BLaER1 treated with 17β-estradiol and CSF1 and Interleukin-3, amounts not matched to agents 10 nM and 100 nM (cell line): ENCODE data around the gene AQP3.
A peak's percentile ranks its signal among the peaks of the same experiment; 100 is the strongest.

ENCODE experiments used
- H3K27ac ChIP-seq, 11 experiments: shearing (Covaris generic); formaldehyde crosslinking; 2 replicates each; pipeline ENCODE4 v1.8.1; 2022
- H3K27me3 ChIP-seq, 11 experiments: shearing (Covaris generic); formaldehyde crosslinking; 2 replicates each; pipeline ENCODE4 v1.8.1; 2022
- H3K36me3 ChIP-seq, 11 experiments: shearing (Covaris generic); formaldehyde crosslinking; 2 replicates each; pipeline ENCODE4 v1.8.1; 2022
- H3K4me1 ChIP-seq, 10 experiments: shearing (Covaris generic); formaldehyde crosslinking; 2 replicates each; pipeline ENCODE4 v1.8.1; 2022
- H3K4me2 ChIP-seq, 11 experiments: shearing (Covaris generic); formaldehyde crosslinking; 2 replicates each; pipeline ENCODE4 v1.8.1; 2022
- H3K4me3 ChIP-seq, 10 experiments: shearing (Covaris generic); formaldehyde crosslinking; 2 replicates each; pipeline ENCODE4 v1.8.1; 2022
- H3K9ac ChIP-seq, 11 experiments: shearing (Covaris generic); formaldehyde crosslinking; 2 replicates each; pipeline ENCODE4 v1.8.1; 2022
- H3K9me3 ChIP-seq, 11 experiments: shearing (Covaris generic); formaldehyde crosslinking; replicated peaks in 1 of 11; 2 replicates each; pipeline ENCODE4 v1.8.1; 2022
- H4K20me1 ChIP-seq, 11 experiments: shearing (Covaris generic); formaldehyde crosslinking; 2 replicates each; pipeline ENCODE4 v1.8.1; 2022
- Cebpa-rat ChIP-seq, 11 experiments: shearing (Covaris generic); IDR thresholded peaks; 2 replicates each; pipeline ENCODE4 v1.8.1; 2022

Gene AQP3

GRCh38 chr9:33466565-33467495 is 19.4 kb upstream of the AQP3 start:
- no peak for TF ChIP-seq Cebpa-rat (IDR thresholded peaks at IDR 0.05)
- no peak overlapping the region for H3K4me3 ChIP-seq
- no peak overlapping the region for H3K27ac ChIP-seq
- H3K27me3 ChIP-seq: no peaks in the 10 kb centered on the region
- H3K36me3 ChIP-seq: peaks cover 99 to 100% (median 100%) of the 10 kb centered on the region in 11 experiments
- no peaks in the 10 kb centered on the region for H3K9me3 ChIP-seq
- peaks cover 3 to 10% (median 5%) of the 10 kb centered on the region in 10 experiments; a peak in 19 of 20 replicates for H3K4me1 ChIP-seq
- H4K20me1 ChIP-seq: peaks cover 0 to 100% (median 91%) of the 10 kb centered on the region in 11 experiments; a peak in 17 of 22 replicates
- no peak overlapping the region for H3K4me2 ChIP-seq
- H3K9ac ChIP-seq: no peak overlapping the region

GRCh38 chr9:33465596-33466564 is 18.5 kb upstream of the AQP3 start:
- no peak for TF ChIP-seq Cebpa-rat (IDR thresholded peaks at IDR 0.05)
- peaks cover 99 to 100% (median 100%) of the 10 kb centered on the region in 11 experiments for H3K36me3 ChIP-seq
- peaks cover 0 to under 1% (median 0%) of the 10 kb centered on the region in 10 experiments; a peak in 1 of 20 replicates for H3K4me1 ChIP-seq

DNA sequence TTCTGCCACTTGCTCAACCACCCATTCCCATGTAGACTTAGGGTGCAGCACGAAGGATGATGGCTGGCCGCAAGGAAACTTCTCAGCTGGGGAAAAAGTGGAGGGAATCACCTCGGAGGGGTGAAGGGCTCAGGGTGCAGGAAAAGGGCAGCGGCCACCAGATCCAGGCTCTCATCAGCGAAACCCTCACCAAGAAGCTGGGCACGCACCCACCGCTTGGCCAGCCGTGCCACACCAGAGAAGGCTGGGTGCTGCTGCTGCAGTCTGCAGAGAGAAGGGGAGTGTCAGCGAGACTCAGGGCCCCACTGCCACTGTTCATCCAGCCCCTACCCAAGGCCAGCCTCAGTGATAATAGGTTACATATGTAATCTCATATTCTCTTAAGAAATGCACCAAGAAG is 17.7 kb upstream of the AQP3 start:
- peaks cover 0 to 100% (median 92%) of the 10 kb centered on the region in 11 experiments; a peak in 17 of 22 replicates for H4K20me1 ChIP-seq
- H3K4me2 ChIP-seq: no peak overlapping the region
- no peak overlapping the region for H3K27ac ChIP-seq
- no peak overlapping the region for H3K4me3 ChIP-seq
- no peaks in the 10 kb centered on the region for H3K27me3 ChIP-seq
- no peaks in the 10 kb centered on the region for H3K9me3 ChIP-seq
- H3K36me3 ChIP-seq: peaks cover 98 to 100% (median 100%) of the 10 kb centered on the region in 11 experiments
- TF ChIP-seq Cebpa-rat (IDR thresholded peaks at IDR 0.05): no peak
- no peaks in the 10 kb centered on the region for H3K4me1 ChIP-seq
- H3K9ac ChIP-seq: no peak overlapping the region

More at GRCh38 chr9:33465596-33466564, 18.5 kb upstream of the AQP3 start:
- no peak overlapping the region for H3K27ac ChIP-seq
- H3K9ac ChIP-seq: no peak overlapping the region; a peak in 1 of 22 replicates
- H3K4me3 ChIP-seq: no peak overlapping the region
- H3K27me3 ChIP-seq: no peaks in the 10 kb centered on the region
- H4K20me1 ChIP-seq: peaks cover 0 to 100% (median 91%) of the 10 kb centered on the region in 11 experiments; a peak in 17 of 22 replicates
- H3K9me3 ChIP-seq: no peaks in the 10 kb centered on the region
- no peak overlapping the region for H3K4me2 ChIP-seq

DNA sequence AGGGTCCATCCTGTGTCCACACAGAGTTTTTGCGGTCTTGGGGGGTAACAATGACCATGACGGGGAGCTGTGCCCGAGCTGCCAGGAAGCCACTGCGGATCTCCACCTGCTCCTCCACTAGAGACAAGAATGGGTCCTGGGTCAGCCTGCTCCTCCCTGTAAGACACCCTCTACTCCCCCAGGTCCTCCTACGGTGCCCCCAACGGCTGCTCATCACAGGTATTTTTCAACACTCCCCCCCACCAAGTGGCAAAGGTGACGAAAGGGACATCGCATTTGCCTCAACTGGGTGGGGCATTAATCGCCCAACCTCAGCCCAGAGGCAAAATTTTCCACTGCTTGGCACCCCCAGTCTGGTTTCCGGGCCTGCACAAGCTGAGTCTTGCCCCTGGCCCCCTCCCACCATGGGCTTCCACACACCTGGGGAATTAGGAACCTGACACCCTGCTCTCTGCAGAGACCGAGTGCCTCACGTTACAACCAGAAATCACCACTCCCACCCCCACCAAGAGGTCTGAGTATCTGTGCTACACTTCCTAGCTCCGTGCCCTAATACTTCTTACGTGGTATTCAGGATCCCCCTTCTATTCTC is 16.7 kb upstream of the AQP3 start:
- no peaks in the 10 kb centered on the region for H3K27me3 ChIP-seq
- peaks cover 0 to 6% (median 0%) of the 10 kb centered on the region in 10 experiments; a peak in 2 of 20 replicates for H3K4me1 ChIP-seq
- H3K36me3 ChIP-seq: peaks cover 88 to 100% (median 92%) of the 10 kb centered on the region in 11 experiments
- no peak overlapping the region for H3K4me2 ChIP-seq
- no peaks in the 10 kb centered on the region for H3K9me3 ChIP-seq
- H3K9ac ChIP-seq: no peak overlapping the region
- H3K4me3 ChIP-seq: no peak overlapping the region
- H4K20me1 ChIP-seq: peaks cover 0 to 100% (median 85%) of the 10 kb centered on the region in 11 experiments; a peak in 18 of 22 replicates
- H3K27ac ChIP-seq: no peak overlapping the region
- TF ChIP-seq Cebpa-rat (IDR thresholded peaks at IDR 0.05): no peak

GRCh38 chr9:33463151-33463550 is 15.8 kb upstream of the AQP3 start:
- H3K27me3 ChIP-seq: no peaks in the 10 kb centered on the region

DNA sequence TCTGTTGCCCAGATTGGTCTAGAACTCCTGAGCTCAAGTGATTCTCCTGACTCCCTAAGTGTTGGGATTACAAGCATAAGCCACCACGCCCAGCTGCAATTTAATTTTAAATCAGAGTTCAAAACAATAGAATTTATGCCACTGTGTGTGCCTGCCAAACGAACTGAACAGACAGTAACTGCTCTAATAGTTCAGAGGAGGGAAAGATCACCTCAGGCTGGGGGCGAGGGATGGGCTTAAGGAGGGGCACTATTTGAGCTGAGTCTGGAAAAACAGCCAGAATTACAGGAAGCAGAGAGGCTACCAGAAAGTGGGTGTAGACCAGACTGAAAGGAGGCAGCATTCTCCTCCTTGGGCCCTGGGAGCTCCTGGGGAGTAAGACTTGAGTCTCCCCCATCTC is 14.1 kb upstream of the AQP3 start:
- Histone ChIP-seq H3K4me3 (no peak overlapping the region), H3K9ac (no peak overlapping the region; a peak in 1 of 22 replicates), H3K36me3 (peaks cover 62 to 76% (median 66%) of the 10 kb centered on the region in 11 experiments), H3K27ac (no peak overlapping the region), H3K4me2 (no peak overlapping the region), H3K27me3 (no peaks in the 10 kb centered on the region), H3K9me3 (no peaks in the 10 kb centered on the region), H3K4me1 (peaks cover 0 to 8% (median 0%) of the 10 kb centered on the region in 10 experiments; a peak in 4 of 20 replicates), H4K20me1 (peaks cover 0 to 87% (median 66%) of the 10 kb centered on the region in 11 experiments; a peak in 18 of 22 replicates)
- TF ChIP-seq Cebpa-rat (IDR thresholded peaks at IDR 0.05): no peak

More at GRCh38 chr9:33463151-33463550, 15.8 kb upstream of the AQP3 start:
- no peak overlapping the region for H3K4me2 ChIP-seq
- no peak overlapping the region for H3K9ac ChIP-seq
- peaks cover 78 to 92% (median 82%) of the 10 kb centered on the region in 11 experiments for H3K36me3 ChIP-seq
- H4K20me1 ChIP-seq: peaks cover 0 to 100% (median 79%) of the 10 kb centered on the region in 11 experiments; a peak in 18 of 22 replicates
- no peak for TF ChIP-seq Cebpa-rat (IDR thresholded peaks at IDR 0.05)
- peaks cover 0 to 7% (median 0%) of the 10 kb centered on the region in 10 experiments; a peak in 4 of 20 replicates for H3K4me1 ChIP-seq
- no peak overlapping the region for H3K4me3 ChIP-seq
- no peak overlapping the region for H3K27ac ChIP-seq
- H3K9me3 ChIP-seq: no peaks in the 10 kb centered on the region

DNA sequence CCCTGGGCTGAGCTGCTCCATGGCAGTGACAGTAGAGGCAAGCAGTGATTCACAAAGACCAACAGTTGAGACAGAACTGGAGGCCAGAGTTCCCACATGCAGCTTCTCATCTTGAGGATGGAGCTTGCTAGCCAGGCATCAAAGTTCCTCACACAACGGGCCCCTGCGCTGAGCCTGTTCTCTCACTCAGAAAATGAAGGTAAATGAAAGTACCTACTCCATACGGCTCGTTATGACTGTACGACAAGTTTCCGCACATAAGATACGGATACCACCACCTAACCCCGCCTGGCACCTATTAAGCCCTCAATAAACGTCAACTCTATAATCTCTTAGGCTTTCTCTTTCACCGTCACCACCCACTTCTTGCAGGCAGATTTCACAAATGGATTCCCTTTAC is 13.5 kb upstream of the AQP3 start:
- no peaks in the 10 kb centered on the region for H3K9me3 ChIP-seq
- H3K36me3 ChIP-seq: peaks cover 56 to 69% (median 60%) of the 10 kb centered on the region in 11 experiments
- no peaks in the 10 kb centered on the region for H3K27me3 ChIP-seq
- no peak overlapping the region for H3K9ac ChIP-seq
- TF ChIP-seq Cebpa-rat (IDR thresholded peaks at IDR 0.05): no peak
- H4K20me1 ChIP-seq: peaks cover 0 to 80% (median 59%) of the 10 kb centered on the region in 11 experiments; a peak in 18 of 22 replicates
- no peak overlapping the region for H3K27ac ChIP-seq
- peaks cover 0 to 8% (median 0%) of the 10 kb centered on the region in 10 experiments; a peak in 4 of 20 replicates for H3K4me1 ChIP-seq
- no peak overlapping the region for H3K4me3 ChIP-seq
- no peak overlapping the region for H3K4me2 ChIP-seq

DNA sequence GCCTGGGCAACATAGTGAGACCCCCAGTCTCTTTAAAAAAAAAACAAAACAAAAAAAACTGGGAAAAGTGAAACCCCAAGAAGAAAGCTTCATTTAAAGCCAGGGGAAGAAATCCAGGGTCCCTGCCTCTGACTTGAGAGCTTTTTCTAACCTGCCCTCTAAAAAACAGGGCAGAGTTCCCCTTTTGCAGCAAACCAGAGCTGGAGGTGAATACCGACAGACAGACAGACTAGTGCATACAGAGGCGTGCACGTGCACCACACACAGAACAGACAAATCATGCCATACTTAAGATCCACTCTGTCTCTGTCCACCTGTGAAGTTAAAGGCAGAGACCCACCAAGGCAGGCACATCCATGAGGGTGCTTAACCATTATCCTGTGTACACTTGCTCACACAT is 11.7 kb upstream of the AQP3 start:
- Histone ChIP-seq H3K4me3 (no peak overlapping the region), H3K9me3 (no peaks in the 10 kb centered on the region), H3K27ac (no peak overlapping the region), H3K36me3 (peaks cover 38 to 52% (median 42%) of the 10 kb centered on the region in 11 experiments), H3K27me3 (no peaks in the 10 kb centered on the region), H3K4me2 (no peak overlapping the region), H3K4me1 (peaks cover 0 to 8% (median 0%) of the 10 kb centered on the region in 10 experiments; a peak in 4 of 20 replicates), H3K9ac (0 out of 22 replicates have a peak overlapping the region, but pooled peaks of 1 of the 11 experiments have one; percentile 17), H4K20me1 (peaks cover 0 to 63% (median 45%) of the 10 kb centered on the region in 11 experiments; a peak in 16 of 22 replicates)
- no peak for TF ChIP-seq Cebpa-rat (IDR thresholded peaks at IDR 0.05)
